ENCODE data around the gene NNT.
A peak's percentile ranks its signal among the peaks of the same experiment; 100 is the strongest.

NNT gene

GRCh38 chr5:43602461-43603343, at the start of gene NNT:
NNT (plus strand) TSS chr5:43603180; CDS start chr5:43609196, 6,016 bp downstream.
- Histone ChIP-seq H3F3A (ENCODE audit: low read depth) (no peaks in the 10 kb centered on the region), H4K20me1 (ENCODE audit: insufficient read depth, low read length, poor library complexity, severe bottlenecking) (peaks cover 12% of the 10 kb centered on the region), H3K9me2 (replicated peaks; ENCODE audit: low read depth, low read length) (no peaks in the 10 kb centered on the region), H3K4me3 (ENCODE audit: low read length, poor library complexity, severe bottlenecking) (peak within 1 kb of the TSS; percentile 93), H2AFZ (ENCODE audit: low read length) (peak within 1 kb of the TSS; percentile 98), H3K9ac (ENCODE audit: low read depth, low read length, poor library complexity, severe bottlenecking) (peak within 1 kb of the TSS; percentile 97), H3K4me2 (ENCODE audit: low read depth, low read length, poor library complexity, severe bottlenecking) (peak within 1 kb of the TSS; percentile 84), H3K9me3 (ENCODE audit: insufficient read depth, low read depth, low read length) (no peaks in the 10 kb centered on the region), H3K4me1 (ENCODE audit: insufficient read depth, low read length, poor library complexity, severe bottlenecking) (peaks cover 53% of the 10 kb centered on the region), H3K79me2 (ENCODE audit: insufficient read depth, low read length) (peaks cover 86% of the 10 kb centered on the region), H3K36me3 (ENCODE audit: insufficient read depth, low read length) (no peaks in the 10 kb centered on the region), H3K27me3 (ENCODE audit: insufficient read depth, low read length, poor library complexity, severe bottlenecking) (no peaks in the 10 kb centered on the region)
- TF ChIP-seq CTCF (conservative IDR thresholded peaks at IDR 0.05; ENCODE audit: low read length) (no peak), EZH2phosphoT487 (IDR thresholded peaks at IDR 0.05; ENCODE audit: borderline replicate concordance) (no peak)

- peak overlapping the region; percentile 100 for H3K4me3 ChIP-seq (ENCODE audit: low read length, poor library complexity, severe bottlenecking)
- H3K79me2 ChIP-seq (ENCODE audit: insufficient read depth, low read length) = peaks cover 79% of the 10 kb centered on the region
- H3K27me3 ChIP-seq (ENCODE audit: insufficient read depth, low read length, poor library complexity, severe bottlenecking) = no peaks in the 10 kb centered on the region
- peaks cover 57% of the 10 kb centered on the region for H4K20me1 ChIP-seq (ENCODE audit: insufficient read depth, low read length, poor library complexity, severe bottlenecking)
- H3K9me3 ChIP-seq (ENCODE audit: insufficient read depth, low read depth, low read length) = no peaks in the 10 kb centered on the region
- peaks cover 15% of the 10 kb centered on the region for H3K36me3 ChIP-seq (ENCODE audit: insufficient read depth, low read length)
- peak overlapping the region; percentile 98 for H3K4me2 ChIP-seq (ENCODE audit: low read depth, low read length, poor library complexity, severe bottlenecking)
- H3K4me1 ChIP-seq (ENCODE audit: insufficient read depth, low read length, poor library complexity, severe bottlenecking) = peaks cover 57% of the 10 kb centered on the region
- H3K9ac ChIP-seq (ENCODE audit: low read depth, low read length, poor library complexity, severe bottlenecking) = peak overlapping the region; percentile 97
- H3F3A ChIP-seq (ENCODE audit: low read depth) = no peaks in the 10 kb centered on the region
- TF ChIP-seq CTCF (conservative IDR thresholded peaks at IDR 0.05; ENCODE audit: low read length) (no peak), EZH2phosphoT487 (IDR thresholded peaks at IDR 0.05; ENCODE audit: borderline replicate concordance) (no peak)
- no peak overlapping the region for H2AFZ ChIP-seq (ENCODE audit: low read length)
- no peaks in the 10 kb centered on the region for H3K9me2 ChIP-seq (replicated peaks; ENCODE audit: low read depth, low read length)
These were observed 49.6 kb upstream of the NNT start for GRCh38 chr5:43553381-43553780.

- no peaks in the 10 kb centered on the region for H3K9me3 ChIP-seq (ENCODE audit: insufficient read depth, low read depth, low read length)
- H3K36me3 ChIP-seq (ENCODE audit: insufficient read depth, low read length) = peaks cover 11% of the 10 kb centered on the region
- no peak overlapping the region for H2AFZ ChIP-seq (ENCODE audit: low read length)
- peak overlapping the region; percentile 97 for H3K9ac ChIP-seq (ENCODE audit: low read depth, low read length, poor library complexity, severe bottlenecking)
- H3F3A ChIP-seq (ENCODE audit: low read depth) = no peaks in the 10 kb centered on the region
- H3K79me2 ChIP-seq (ENCODE audit: insufficient read depth, low read length) = peaks cover 68% of the 10 kb centered on the region
- H4K20me1 ChIP-seq (ENCODE audit: insufficient read depth, low read length, poor library complexity, severe bottlenecking) = peaks cover 55% of the 10 kb centered on the region
- peaks cover 57% of the 10 kb centered on the region for H3K4me1 ChIP-seq (ENCODE audit: insufficient read depth, low read length, poor library complexity, severe bottlenecking)
- peak overlapping the region; percentile 98 for H3K4me2 ChIP-seq (ENCODE audit: low read depth, low read length, poor library complexity, severe bottlenecking)
- no peaks in the 10 kb centered on the region for H3K9me2 ChIP-seq (replicated peaks; ENCODE audit: low read depth, low read length)
- TF ChIP-seq EZH2phosphoT487 (IDR thresholded peaks at IDR 0.05; ENCODE audit: borderline replicate concordance) (no peak), CTCF (conservative IDR thresholded peaks at IDR 0.05; ENCODE audit: low read length) (no peak)
- no peaks in the 10 kb centered on the region for H3K27me3 ChIP-seq (ENCODE audit: insufficient read depth, low read length, poor library complexity, severe bottlenecking)
- peak overlapping the region; percentile 100 for H3K4me3 ChIP-seq (ENCODE audit: low read length, poor library complexity, severe bottlenecking)
These were observed 48.5 kb upstream of the NNT start for GRCh38 chr5:43554497-43554896.

Measured in Loucy (cell line).